HepG2 (cell line): ENCODE measurements around the gene ADI1. TPM values are rescaled to one million over a fixed set of nuclear protein-coding genes. Genes with fewer than 3 reads are reported as not detected.

ENCODE experiments used
- ATAC-seq: fragments of 200-7000 bp; cut with Tn5 transposase; 3 replicates; pipeline ENCODE4 v1.9.1; 2020; ENCODE audit warnings: mild to moderate bottlenecking, moderate library complexity
- BruUV-seq: library from RNA; stranded (reverse); fragments of 400-500 nt; replicated peaks from 2 replicates; lab custom pipeline; 2021; lab: Mats Ljungman, UMichigan
- CTCF ChIA-PET: fragments of 300-600 bp; formaldehyde crosslinking; extraction: SDS; loops from one replicate; lab custom pipeline; 2021; ENCODE audit warnings: low total read pairs, inconsistent platforms, low intra/inter-chr PET ratio; lab: Yijun Ruan, JAX
- POLR2A ChIA-PET: fragments of 350-600 bp; sonication (Branson Sonifier 250); formaldehyde crosslinking; loops from one replicate; lab custom pipeline; 2020; ENCODE audit warnings: antibody characterized with exemption, inconsistent platforms; lab: Yijun Ruan, JAX
- DNase-seq: peaks from one replicate; pipeline ENCODE4 v3.0.0-alpha.2; 2015; ENCODE audit warnings: low spot score
- FAIRE-seq: peaks from 3 replicates; lab custom pipeline; 2011; peaks lifted over from hg19 to GRCh38; lab: Jason Lieb, UNC
- H2AFZ ChIP-seq: one replicate; pipeline ENCODE4 v1.6.1; 2011; ENCODE audit warnings: low read length, inconsistent platforms
- H3K27ac ChIP-seq: fragments of 300-600 bp; 3 replicates; pipeline ENCODE4 v1.8.0; 2011; ENCODE audit warnings: mixed run types, mild to moderate bottlenecking, mixed read lengths, low read length, inconsistent platforms; ENCODE audit not compliant: insufficient read depth; ENCODE audit errors: extremely low read length
- H3K27me3 ChIP-seq, 2 experiments: fragments of 200-600 bp in 1 of 2; 2 replicates in 1 of 2; 3 replicates in 1 of 2; pipeline versions ENCODE4 v1.6.0 to v1.8.0; 2011; ENCODE audit warnings: low read length in 2 of 2, mild to moderate bottlenecking in 2 of 2, moderate library complexity in 2 of 2, inconsistent platforms in 1 of 2; ENCODE audit not compliant: insufficient read depth in 2 of 2, control insufficient read depth in 1 of 2
- H3K36me3 ChIP-seq, 2 experiments: fragments of 200-600 bp in 1 of 2; replicated peaks in 1 of 2; 2 replicates in 1 of 2; 3 replicates in 1 of 2; pipeline versions ENCODE4 v1.5.1 to v1.8.0; 2011; ENCODE audit warnings: low read length in 2 of 2, inconsistent platforms in 1 of 2; ENCODE audit not compliant: insufficient read depth in 2 of 2, control insufficient read depth in 1 of 2
- H3K4me1 ChIP-seq: 2 replicates; pipeline ENCODE4 v1.5.1; 2012; ENCODE audit warnings: low read length, inconsistent platforms; ENCODE audit not compliant: insufficient read depth
- H3K4me2 ChIP-seq: 2 replicates; pipeline ENCODE4 v1.6.0; 2011; ENCODE audit warnings: low read depth, low read length, inconsistent platforms
- H3K4me3 ChIP-seq, 3 experiments: fragments of 200-600 bp in 1 of 3; sonication (generic), shearing (Covaris generic) in 1 of 3; replicated peaks in 1 of 3; 2 replicates each; pipeline ENCODE4 v1.5.1; 2011 to 2016; ENCODE audit warnings: low read length in 3 of 3, inconsistent platforms in 2 of 3, low read depth in 2 of 3, mild to moderate bottlenecking in 2 of 3, control low read depth in 1 of 3, mixed read lengths in 1 of 3; ENCODE audit not compliant: insufficient read depth in 1 of 3
- H3K79me2 ChIP-seq: one replicate; pipeline ENCODE4 v1.6.1; 2011; ENCODE audit warnings: low read length, inconsistent platforms; ENCODE audit not compliant: insufficient read depth
- H3K9ac ChIP-seq: 2 replicates; pipeline ENCODE4 v1.6.0; 2011; ENCODE audit warnings: mild to moderate bottlenecking, low read depth, low read length, inconsistent platforms; ENCODE audit not compliant: insufficient read depth
- H3K9me3 ChIP-seq: 2 replicates; pipeline ENCODE4 v1.5.1; 2012; ENCODE audit warnings: mild to moderate bottlenecking, low read length
- H4K20me1 ChIP-seq: 2 replicates; pipeline ENCODE4 v1.6.0; 2011; ENCODE audit warnings: inconsistent platforms, mild to moderate bottlenecking, low read length, moderate library complexity; ENCODE audit not compliant: insufficient read depth
- ARNT2 ChIP-seq: sonication (generic); formaldehyde crosslinking; IDR thresholded peaks from 2 replicates; pipeline ENCODE4 v1.8.0; 2022; ENCODE audit warnings: mild to moderate bottlenecking, low read depth, missing genetic modification reagents, moderate library complexity
- HCFC1 ChIP-seq: fragments of 150-350 bp; IDR thresholded peaks from 2 replicates; pipeline ENCODE4 v1.6.1; 2014; ENCODE audit warnings: low read depth, low read length
- MED1 ChIP-seq: sonication (generic); formaldehyde crosslinking; IDR thresholded peaks from 2 replicates; pipeline ENCODE4 v1.4.0; 2020; ENCODE audit warnings: missing genetic modification reagents
- MIER3 ChIP-seq: IDR thresholded peaks from 2 replicates; pipeline ENCODE4 v1.6.1; 2016; ENCODE audit warnings: missing compliant biosample characterization, borderline replicate concordance
- NFYC ChIP-seq: IDR thresholded peaks from 2 replicates; pipeline ENCODE4 v1.6.1; 2016; ENCODE audit warnings: missing genetic modification reagents, missing compliant biosample characterization
- REL ChIP-seq: sonication (generic); formaldehyde crosslinking; conservative IDR thresholded peaks from 2 replicates; pipeline ENCODE4 v1.8.0; 2022; ENCODE audit warnings: mild to moderate bottlenecking, missing genetic modification reagents, moderate library complexity
- RFXAP ChIP-seq: sonication (generic); formaldehyde crosslinking; IDR thresholded peaks from 2 replicates; pipeline ENCODE4 v1.4.0; 2020; ENCODE audit warnings: missing genetic modification reagents, borderline replicate concordance
- SCMH1 ChIP-seq: sonication (generic); formaldehyde crosslinking; IDR thresholded peaks from 2 replicates; pipeline ENCODE4 v1.9.0; 2021; ENCODE audit warnings: missing genetic modification reagents, mild to moderate bottlenecking, borderline replicate concordance
- SYNCRIP ChIP-seq: fragments of 200-400 bp; formaldehyde crosslinking; IDR thresholded peaks from 2 replicates; pipeline ENCODE4 v1.6.1; 2018; ENCODE audit warnings: mild to moderate bottlenecking, low read depth, low read length; ENCODE audit not compliant: insufficient read depth
- YEATS4 ChIP-seq: sonication (generic); formaldehyde crosslinking; IDR thresholded peaks from 2 replicates; pipeline ENCODE4 v1.4.0; 2020; ENCODE audit warnings: missing genetic modification reagents, borderline replicate concordance
- ZC3H4 ChIP-seq: sonication (generic); formaldehyde crosslinking; IDR thresholded peaks from 2 replicates; pipeline ENCODE4 v1.4.0; 2020; ENCODE audit warnings: missing genetic modification reagents, borderline replicate concordance
- ZFY ChIP-seq: sonication (generic); formaldehyde crosslinking; IDR thresholded peaks from 2 replicates; pipeline ENCODE4 v1.4.0; 2020; ENCODE audit warnings: missing genetic modification reagents
- ZNF17 ChIP-seq: sonication (generic); formaldehyde crosslinking; IDR thresholded peaks from 2 replicates; pipeline ENCODE4 v1.5.0; 2020; ENCODE audit warnings: mild to moderate bottlenecking, missing genetic modification reagents
- ZNF235 ChIP-seq: sonication (generic); formaldehyde crosslinking; IDR thresholded peaks from 2 replicates; pipeline ENCODE4 v1.8.1; 2023; ENCODE audit warnings: mild to moderate bottlenecking, missing genetic modification reagents, borderline replicate concordance
- ZNF326 ChIP-seq: sonication (generic); formaldehyde crosslinking; IDR thresholded peaks from 2 replicates; pipeline ENCODE4 v1.4.0; 2020; ENCODE audit warnings: missing genetic modification reagents, borderline replicate concordance
- ZNF543 ChIP-seq: sonication (generic); formaldehyde crosslinking; IDR thresholded peaks from 2 replicates; pipeline ENCODE4 v1.4.0; 2020; ENCODE audit warnings: mild to moderate bottlenecking, missing genetic modification reagents
- ZNF546 ChIP-seq: sonication (generic); formaldehyde crosslinking; conservative IDR thresholded peaks from 2 replicates; pipeline ENCODE4 v1.8.1; 2023; ENCODE audit warnings: mild to moderate bottlenecking, missing genetic modification reagents
- WGBS: methylation state at CpG from one replicate; pipeline ENCODE4 v1.1.6; 2017; ENCODE audit warnings: low lambda C conversion rate; 5-methylcytosine and 5-hydroxymethylcytosine counted together
- in situ Hi-C: cut with HindIII; loops from 2 replicates; pipeline ENCODE4 v1.10.0; 2017; ENCODE audit warnings: low pct_unique_long_range_greater_than_20kb; ENCODE audit not compliant: extremely low pct_ligation_motif_present
- intact Hi-C: fragments of 100-400 bp; cut with micrococcal nuclease; formaldehyde crosslinking; loops from one replicate; pipeline ENCODE4 v1.10.0; 2022; ENCODE audit not compliant: unreplicated experiment
- polyA plus RNA-seq, 8 experiments: library from polyadenylated mRNA; depleted of rRNA in 3 of 8; stranded (reverse) in 7 of 8; unstranded in 1 of 8; fragments of >200 nt; fragmentation: Illumina TruSeq in 4 of 8; extraction: Trizol in 4 of 8; gene quantifications; 2 replicates each; pipeline versions ENCODE4 v1.2.1 to v1.2.3, GENCODE V29; 2011 to 2016; ENCODE audit warnings: low read depth in 4 of 8, missing spikeins in 1 of 8, mixed read lengths in 1 of 8; ENCODE audit not compliant: insufficient read depth in 1 of 8
- total RNA-seq, 5 experiments: library from RNA; depleted of rRNA; stranded (reverse); fragments of >200 nt; fragmentation: Illumina TruSeq; extraction: Trizol; gene quantifications; 2 replicates each; pipeline ENCODE4 v1.2.3, GENCODE V29; 2016; ENCODE audit warnings: low read depth in 1 of 5
- TF ChIP-seq, protein P1 (sequence below): sonication (generic); formaldehyde crosslinking; IDR thresholded peaks from 2 replicates; pipeline ENCODE4 v1.8.0; 2022; ENCODE audit warnings: missing genetic modification reagents, low read depth, mild to moderate bottlenecking, borderline replicate concordance

ADI1 gene
- total and polyA plus RNA-seq, 2 of the 13 experiments (the other 11 are each of a cell fraction or from before 2014, with no cell fraction given), result 28.7 to 123 TPM

DNA sequence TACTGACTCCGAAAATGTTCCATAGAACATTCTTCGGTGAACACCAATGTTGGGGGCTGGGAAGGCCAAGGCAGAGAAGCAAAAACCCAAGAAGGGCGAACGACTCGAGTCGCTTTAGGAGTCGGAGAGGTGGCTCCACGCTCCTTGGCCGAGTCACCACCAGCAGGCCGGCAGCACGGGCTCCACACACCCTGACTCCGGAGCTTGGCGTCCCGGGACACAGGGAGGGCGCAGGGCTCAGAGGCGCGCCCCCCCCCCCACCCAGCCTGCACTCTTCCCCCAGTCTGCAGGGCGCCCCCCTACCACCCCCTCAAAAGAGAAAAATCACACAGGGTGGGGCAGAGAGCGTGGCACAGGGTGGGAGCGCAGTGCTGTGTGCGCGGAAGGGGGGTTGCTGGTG is 7.5 kb upstream of the ADI1 start:
- Histone ChIP-seq H3K36me3 (peaks cover 0 to 2% of the 10 kb centered on the region in 2 experiments; a peak in 1 of 5 replicates), H2AFZ (no peak overlapping the region)
- DNase-seq, result no peak
- TF ChIP-seq MIER3 (CRISPR knock-in tag) (no peak), MED1 (CRISPR knock-in tag) (no peak), ZC3H4 (no peak), ZNF326 (CRISPR knock-in tag) (no peak), ARNT2 (CRISPR knock-in tag) (no peak), ZNF546 (no peak), YEATS4 (CRISPR knock-in tag) (no peak), REL (no peak), SYNCRIP (no peak), NFYC (CRISPR knock-in tag) (no peak), SCMH1 (CRISPR knock-in tag) (no peak), ZNF543 (CRISPR knock-in tag) (no peak), RFXAP (CRISPR knock-in tag) (no peak), HCFC1 (no peak), ZNF235 (no peak), ZFY (CRISPR knock-in tag) (no peak), ZNF17 (CRISPR knock-in tag) (no peak)
- TF ChIP-seq, protein P1, sequence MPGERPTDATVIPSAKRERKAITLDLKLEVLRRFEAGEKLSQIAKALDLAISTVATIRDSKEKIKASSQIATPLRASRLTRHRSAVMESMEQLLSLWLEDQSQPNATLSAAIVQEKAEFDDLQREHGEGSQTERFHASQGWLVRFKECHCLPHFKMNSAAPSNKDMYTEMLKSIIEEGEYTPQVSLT, result no peak
- TF ChIP-seq, all 625 proteins: peak for 0
- Histone ChIP-seq H3K9ac (no peak overlapping the region), H4K20me1 (no peaks in the 10 kb centered on the region), H3K27me3 (no peaks in the 10 kb centered on the region), H3K4me2 (no peak overlapping the region), H3K4me3 (no peak overlapping the region), H3K4me1 (peaks cover 35% of the 10 kb centered on the region), H3K27ac (no peak overlapping the region), H3K79me2 (no peaks in the 10 kb centered on the region), H3K9me3 (no peaks in the 10 kb centered on the region)
- ChIA-PET CTCF (no interaction called here), POLR2A (no interaction called here)
- 87% methylated on average over 22 of the region's 22 CpGs for WGBS
- in situ Hi-C loops (no loop called here), intact Hi-C loops (no loop called here)
- no peak for ATAC-seq
- FAIRE-seq, result no peak
- no TSS peak for BruUV-seq
